OCI-LY1 (cell line): Measurements from ENCODE around the gene OLFML3.
A peak's percentile ranks its signal among the peaks of the same experiment; 100 is the strongest.

Source experiments
- H2AFZ ChIP-seq: fragments of 200-600 bp; sonication (generic), shearing (Covaris generic); 2 replicates; pipeline ENCODE4 v1.6.0; 2014; ENCODE audit warnings: antibody characterized with exemption, mild to moderate bottlenecking, low read length
- H3F3A ChIP-seq: fragments of 200-600 bp; sonication (generic), shearing (Covaris generic); 2 replicates; pipeline ENCODE4 v1.6.0; 2014; ENCODE audit warnings: mild to moderate bottlenecking, antibody characterized with exemption, low read length, moderate library complexity; ENCODE audit not compliant: insufficient read depth
- H3K27ac ChIP-seq: fragments of 200-600 bp; sonication (generic); 2 replicates; pipeline ENCODE4 v1.5.1; 2014; ENCODE audit warnings: low read length, mixed run types, mild to moderate bottlenecking, low read depth; ENCODE audit not compliant: poor library complexity, severe bottlenecking
- H3K27me3 ChIP-seq: fragments of 200-600 bp; sonication (generic); 2 replicates; pipeline ENCODE4 v1.6.0; 2014; ENCODE audit warnings: antibody characterized with exemption, mild to moderate bottlenecking, low read length, moderate library complexity; ENCODE audit not compliant: insufficient read depth
- H3K36me3 ChIP-seq: fragments of 200-600 bp; sonication (generic); 2 replicates; pipeline ENCODE4 v1.6.1; 2014; ENCODE audit warnings: mild to moderate bottlenecking, antibody characterized with exemption, low read length, moderate library complexity, mixed read lengths; ENCODE audit not compliant: insufficient read depth
- H3K4me1 ChIP-seq: fragments of 200-600 bp; sonication (generic); 2 replicates; pipeline ENCODE4 v1.5.1; 2014; ENCODE audit warnings: mild to moderate bottlenecking, low read length, moderate library complexity; ENCODE audit not compliant: insufficient read depth, severe bottlenecking
- H3K4me2 ChIP-seq: fragments of 200-600 bp; sonication (generic), shearing (Covaris generic); 2 replicates; pipeline ENCODE4 v1.6.1; 2014; ENCODE audit warnings: low read length
- H3K4me3 ChIP-seq: fragments of 200-600 bp; sonication (generic); 2 replicates; pipeline ENCODE4 v1.5.1; 2014; ENCODE audit warnings: low read length, low read depth, mild to moderate bottlenecking, mixed read lengths; ENCODE audit not compliant: poor library complexity, severe bottlenecking
- H3K79me2 ChIP-seq: fragments of 200-600 bp; shearing (Covaris generic); 2 replicates; pipeline ENCODE4 v1.6.1; 2016; ENCODE audit warnings: mixed run types, low read length, mixed read lengths; ENCODE audit not compliant: insufficient read depth
- H3K9ac ChIP-seq: fragments of 200-600 bp; sonication (generic), shearing (Covaris generic); 2 replicates; pipeline ENCODE4 v1.6.1; 2014; ENCODE audit warnings: mild to moderate bottlenecking, low read length, mixed read lengths
- H3K9me2 ChIP-seq: fragments of 200-600 bp; sonication (generic), shearing (Covaris generic); 2 replicates; pipeline ENCODE4 v1.6.1; 2014; ENCODE audit warnings: low read depth, mild to moderate bottlenecking, low read length, mixed read lengths
- H3K9me3 ChIP-seq: fragments of 200-600 bp; shearing (Covaris generic); 2 replicates; pipeline ENCODE4 v1.6.1; 2014; ENCODE audit warnings: low read length, mixed read lengths
- H4K20me1 ChIP-seq: fragments of 200-600 bp; sonication (generic), shearing (Covaris generic); 2 replicates; pipeline ENCODE4 v1.6.0; 2016; ENCODE audit warnings: mild to moderate bottlenecking, low read length; ENCODE audit not compliant: insufficient read depth
- EZH2 ChIP-seq: fragments of 200-600 bp; sonication (generic), shearing (Covaris generic); IDR thresholded peaks from 2 replicates; pipeline ENCODE4 v1.8.0; 2017; ENCODE audit warnings: borderline replicate concordance, mixed run types, mild to moderate bottlenecking, antibody characterized with exemption, low read length, moderate library complexity, mixed read lengths
- TF ChIP-seq, protein P1 (sequence below): fragments of 200-600 bp; sonication (generic), shearing (Covaris generic); IDR thresholded peaks from 2 replicates; pipeline ENCODE4 v1.5.1; 2017; ENCODE audit warnings: mild to moderate bottlenecking, antibody characterized with exemption, low read length, moderate library complexity, mixed read lengths

OLFML3 gene

DNA sequence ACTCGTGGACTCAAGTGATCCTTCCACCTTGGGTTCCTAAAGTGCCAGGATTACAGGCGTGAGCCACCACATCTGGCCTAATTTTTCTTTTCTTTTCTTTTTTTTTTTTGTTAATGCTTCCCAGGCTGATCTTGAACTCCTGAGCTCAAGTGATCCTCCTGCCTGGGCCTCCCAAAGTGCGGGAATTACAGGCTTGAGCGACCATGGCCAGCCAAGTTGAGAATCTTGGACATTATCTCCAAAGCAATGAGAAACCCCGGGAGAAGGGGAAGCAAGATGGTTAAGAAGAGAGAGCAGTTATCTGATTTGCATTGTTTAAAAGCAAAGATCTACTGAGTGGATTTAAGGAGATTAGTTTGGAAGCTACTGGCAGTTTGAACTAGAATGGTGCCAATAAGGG is 41.1 kb upstream of the OLFML3 start:
- H3K4me1 ChIP-seq: peaks cover 78% of the 10 kb centered on the region

DNA sequence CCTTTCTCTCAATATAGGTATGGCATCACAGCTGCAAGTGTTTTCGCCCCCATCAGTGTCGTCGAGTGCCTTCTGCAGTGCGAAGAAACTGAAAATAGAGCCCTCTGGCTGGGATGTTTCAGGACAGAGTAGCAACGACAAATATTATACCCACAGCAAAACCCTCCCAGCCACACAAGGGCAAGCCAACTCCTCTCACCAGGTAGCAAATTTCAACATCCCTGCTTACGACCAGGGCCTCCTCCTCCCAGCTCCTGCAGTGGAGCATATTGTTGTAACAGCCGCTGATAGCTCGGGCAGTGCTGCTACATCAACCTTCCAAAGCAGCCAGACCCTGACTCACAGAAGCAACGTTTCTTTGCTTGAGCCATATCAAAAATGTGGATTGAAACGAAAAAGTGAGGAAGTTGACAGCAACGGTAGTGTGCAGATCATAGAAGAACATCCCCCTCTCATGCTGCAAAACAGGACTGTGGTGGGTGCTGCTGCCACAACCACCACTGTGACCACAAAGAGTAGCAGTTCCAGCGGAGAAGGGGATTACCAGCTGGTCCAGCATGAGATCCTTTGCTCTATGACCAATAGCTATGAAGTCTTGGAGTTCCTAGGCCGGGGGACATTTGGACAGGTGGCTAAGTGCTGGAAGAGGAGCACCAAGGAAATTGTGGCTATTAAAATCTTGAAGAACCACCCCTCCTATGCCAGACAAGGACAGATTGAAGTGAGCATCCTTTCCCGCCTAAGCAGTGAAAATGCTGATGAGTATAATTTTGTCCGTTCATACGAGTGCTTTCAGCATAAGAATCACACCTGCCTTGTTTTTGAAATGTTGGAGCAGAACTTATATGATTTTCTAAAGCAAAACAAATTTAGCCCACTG is 38.7 kb upstream of the OLFML3 start:
- Histone ChIP-seq H3K36me3 (peaks cover 37% of the 10 kb centered on the region), H3K27ac (peak overlapping the region; percentile 92), H3K9me2 (no peaks in the 10 kb centered on the region), H3K79me2 (peaks cover 72% of the 10 kb centered on the region), H3K4me2 (peak overlapping the region; percentile 65), H3K9me3 (no peaks in the 10 kb centered on the region), H3F3A (no peaks in the 10 kb centered on the region), H3K4me1 (peaks cover 64% of the 10 kb centered on the region), H2AFZ (no peak overlapping the region), H3K9ac (peak overlapping the region; percentile 47; the same call in 1 of the 2 replicates), H3K4me3 (peak overlapping the region; percentile 40), H3K27me3 (no peaks in the 10 kb centered on the region), H4K20me1 (no peaks in the 10 kb centered on the region)
- no peak for TF ChIP-seq EZH2
- TF ChIP-seq, protein P1, sequence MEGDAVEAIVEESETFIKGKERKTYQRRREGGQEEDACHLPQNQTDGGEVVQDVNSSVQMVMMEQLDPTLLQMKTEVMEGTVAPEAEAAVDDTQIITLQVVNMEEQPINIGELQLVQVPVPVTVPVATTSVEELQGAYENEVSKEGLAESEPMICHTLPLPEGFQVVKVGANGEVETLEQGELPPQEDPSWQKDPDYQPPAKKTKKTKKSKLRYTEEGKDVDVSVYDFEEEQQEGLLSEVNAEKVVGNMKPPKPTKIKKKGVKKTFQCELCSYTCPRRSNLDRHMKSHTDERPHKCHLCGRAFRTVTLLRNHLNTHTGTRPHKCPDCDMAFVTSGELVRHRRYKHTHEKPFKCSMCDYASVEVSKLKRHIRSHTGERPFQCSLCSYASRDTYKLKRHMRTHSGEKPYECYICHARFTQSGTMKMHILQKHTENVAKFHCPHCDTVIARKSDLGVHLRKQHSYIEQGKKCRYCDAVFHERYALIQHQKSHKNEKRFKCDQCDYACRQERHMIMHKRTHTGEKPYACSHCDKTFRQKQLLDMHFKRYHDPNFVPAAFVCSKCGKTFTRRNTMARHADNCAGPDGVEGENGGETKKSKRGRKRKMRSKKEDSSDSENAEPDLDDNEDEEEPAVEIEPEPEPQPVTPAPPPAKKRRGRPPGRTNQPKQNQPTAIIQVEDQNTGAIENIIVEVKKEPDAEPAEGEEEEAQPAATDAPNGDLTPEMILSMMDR: no peak; the same call in 1 of the 2 replicates

More for the DNA sequence above, 41.1 kb upstream of the OLFML3 start:
- Histone ChIP-seq H3K4me3 (no peak overlapping the region), H3K27ac (peak overlapping the region; percentile 92), H2AFZ (no peak overlapping the region), H3K36me3 (peaks cover 22% of the 10 kb centered on the region), H3K27me3 (no peaks in the 10 kb centered on the region), H3K9ac (no peak overlapping the region), H3K9me3 (no peaks in the 10 kb centered on the region), H3K79me2 (peaks cover 81% of the 10 kb centered on the region), H3K4me2 (no peak overlapping the region), H3F3A (no peaks in the 10 kb centered on the region), H4K20me1 (no peaks in the 10 kb centered on the region), H3K9me2 (no peaks in the 10 kb centered on the region)
- TF ChIP-seq, protein P1: no peak
- TF ChIP-seq EZH2: no peak

DNA sequence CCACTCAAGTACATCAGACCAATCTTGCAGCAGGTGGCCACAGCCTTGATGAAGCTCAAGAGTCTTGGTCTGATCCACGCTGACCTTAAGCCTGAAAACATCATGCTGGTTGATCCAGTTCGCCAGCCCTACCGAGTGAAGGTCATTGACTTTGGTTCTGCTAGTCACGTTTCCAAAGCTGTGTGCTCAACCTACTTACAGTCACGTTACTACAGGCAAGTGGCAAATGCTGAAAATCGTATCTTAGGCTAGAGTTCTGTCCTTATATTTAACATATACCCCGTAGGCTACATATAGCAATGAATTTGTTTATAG is 38.1 kb upstream of the OLFML3 start:
- no peak for TF ChIP-seq EZH2
- TF ChIP-seq, protein P1: no peak

More for the DNA sequence above, 38.1 kb upstream of the OLFML3 start:
- H2AFZ ChIP-seq: no peak overlapping the region
- no peaks in the 10 kb centered on the region for H3F3A ChIP-seq
- H3K9me2 ChIP-seq: no peaks in the 10 kb centered on the region
- H3K4me2 ChIP-seq: peak overlapping the region; percentile 65
- H3K36me3 ChIP-seq: peaks cover 41% of the 10 kb centered on the region
- no peaks in the 10 kb centered on the region for H3K9me3 ChIP-seq
- no peaks in the 10 kb centered on the region for H3K27me3 ChIP-seq
- H3K4me3 ChIP-seq: peak overlapping the region; percentile 40
- peaks cover 65% of the 10 kb centered on the region for H3K4me1 ChIP-seq
- peaks cover 72% of the 10 kb centered on the region for H3K79me2 ChIP-seq
- no peaks in the 10 kb centered on the region for H4K20me1 ChIP-seq
- H3K27ac ChIP-seq: peak overlapping the region; percentile 92
- H3K9ac ChIP-seq: peak overlapping the region; percentile 47; the same call in 1 of the 2 replicates
